Neutrophil (primary cell): Measurements from ENCODE around the gene KDM2A.

Experiments
- H3K27ac ChIP-seq: fragments of 200-600 bp; sonication (generic); 2 replicates; pipeline ENCODE4 v1.5.1; 2016; ENCODE audit warnings: mild to moderate bottlenecking, moderate library complexity
- H3K27me3 ChIP-seq: fragments of 200-600 bp; sonication (generic); 2 replicates; pipeline ENCODE4 v1.6.0; 2016; ENCODE audit warnings: mild to moderate bottlenecking
- H3K36me3 ChIP-seq: fragments of 200-600 bp; sonication (generic); 2 replicates; pipeline ENCODE4 v1.5.1; 2017
- H3K4me1 ChIP-seq, 2 experiments: fragments of 200-600 bp in 1 of 2; sonication (generic) in 1 of 2; 1 replicate in 1 of 2; 2 replicates in 1 of 2; pipeline versions ENCODE4 v1.5.1 to v1.6.1; 2013 to 2016; ENCODE audit warnings: low read depth in 1 of 2, low read length in 1 of 2, mild to moderate bottlenecking in 1 of 2, moderate library complexity in 1 of 2; ENCODE audit not compliant: control insufficient read depth in 1 of 2, insufficient read depth in 1 of 2
- H3K4me3 ChIP-seq, 2 experiments: fragments of 200-600 bp in 1 of 2; sonication (generic) in 1 of 2; 1 replicate in 1 of 2; 2 replicates in 1 of 2; pipeline ENCODE4 v1.5.1; 2013 to 2016; ENCODE audit warnings: low read depth in 1 of 2, low read length in 1 of 2, mild to moderate bottlenecking in 1 of 2, moderate library complexity in 1 of 2
- H3K9me3 ChIP-seq: fragments of 200-600 bp; sonication (generic); 2 replicates; pipeline ENCODE4 v1.5.1; 2016
- TF ChIP-seq, protein P1 (sequence below): fragments of 200-600 bp; sonication (generic); IDR thresholded peaks from 2 replicates; pipeline ENCODE4 v1.5.1; 2016; ENCODE audit warnings: antibody characterized with exemption

Gene KDM2A

DNA sequence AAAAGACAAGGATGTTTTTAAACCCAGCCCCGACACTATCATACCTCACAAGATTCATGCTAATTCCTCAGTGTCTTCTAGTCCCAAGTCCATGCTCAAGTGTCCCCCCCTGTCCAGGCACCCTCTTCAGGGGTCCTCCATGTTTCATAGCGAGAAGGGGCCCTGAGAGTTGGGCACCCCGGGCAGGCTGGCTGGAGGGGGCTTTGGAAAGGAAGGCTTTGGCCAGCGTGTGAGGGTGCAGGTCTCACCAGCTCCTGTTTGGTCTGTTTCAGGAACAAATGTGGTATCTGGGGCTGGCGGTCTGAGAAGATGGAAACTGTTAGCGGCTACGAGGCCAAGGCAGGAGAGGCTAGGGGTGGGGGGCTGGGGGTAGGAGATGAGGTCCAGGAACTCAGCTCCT, 179.7 kb downstream of the KDM2A start:
- Histone ChIP-seq H3K4me3 (no peak overlapping the region), H3K27ac (peak overlapping the region; percentile 96), H3K27me3 (no peaks in the 10 kb centered on the region), H3K9me3 (no peaks in the 10 kb centered on the region), H3K4me1 (peaks cover 34 to 42% of the 10 kb centered on the region in 2 experiments), H3K36me3 (peaks cover 82% of the 10 kb centered on the region)
- TF ChIP-seq, protein P1, sequence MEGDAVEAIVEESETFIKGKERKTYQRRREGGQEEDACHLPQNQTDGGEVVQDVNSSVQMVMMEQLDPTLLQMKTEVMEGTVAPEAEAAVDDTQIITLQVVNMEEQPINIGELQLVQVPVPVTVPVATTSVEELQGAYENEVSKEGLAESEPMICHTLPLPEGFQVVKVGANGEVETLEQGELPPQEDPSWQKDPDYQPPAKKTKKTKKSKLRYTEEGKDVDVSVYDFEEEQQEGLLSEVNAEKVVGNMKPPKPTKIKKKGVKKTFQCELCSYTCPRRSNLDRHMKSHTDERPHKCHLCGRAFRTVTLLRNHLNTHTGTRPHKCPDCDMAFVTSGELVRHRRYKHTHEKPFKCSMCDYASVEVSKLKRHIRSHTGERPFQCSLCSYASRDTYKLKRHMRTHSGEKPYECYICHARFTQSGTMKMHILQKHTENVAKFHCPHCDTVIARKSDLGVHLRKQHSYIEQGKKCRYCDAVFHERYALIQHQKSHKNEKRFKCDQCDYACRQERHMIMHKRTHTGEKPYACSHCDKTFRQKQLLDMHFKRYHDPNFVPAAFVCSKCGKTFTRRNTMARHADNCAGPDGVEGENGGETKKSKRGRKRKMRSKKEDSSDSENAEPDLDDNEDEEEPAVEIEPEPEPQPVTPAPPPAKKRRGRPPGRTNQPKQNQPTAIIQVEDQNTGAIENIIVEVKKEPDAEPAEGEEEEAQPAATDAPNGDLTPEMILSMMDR: no peak

DNA sequence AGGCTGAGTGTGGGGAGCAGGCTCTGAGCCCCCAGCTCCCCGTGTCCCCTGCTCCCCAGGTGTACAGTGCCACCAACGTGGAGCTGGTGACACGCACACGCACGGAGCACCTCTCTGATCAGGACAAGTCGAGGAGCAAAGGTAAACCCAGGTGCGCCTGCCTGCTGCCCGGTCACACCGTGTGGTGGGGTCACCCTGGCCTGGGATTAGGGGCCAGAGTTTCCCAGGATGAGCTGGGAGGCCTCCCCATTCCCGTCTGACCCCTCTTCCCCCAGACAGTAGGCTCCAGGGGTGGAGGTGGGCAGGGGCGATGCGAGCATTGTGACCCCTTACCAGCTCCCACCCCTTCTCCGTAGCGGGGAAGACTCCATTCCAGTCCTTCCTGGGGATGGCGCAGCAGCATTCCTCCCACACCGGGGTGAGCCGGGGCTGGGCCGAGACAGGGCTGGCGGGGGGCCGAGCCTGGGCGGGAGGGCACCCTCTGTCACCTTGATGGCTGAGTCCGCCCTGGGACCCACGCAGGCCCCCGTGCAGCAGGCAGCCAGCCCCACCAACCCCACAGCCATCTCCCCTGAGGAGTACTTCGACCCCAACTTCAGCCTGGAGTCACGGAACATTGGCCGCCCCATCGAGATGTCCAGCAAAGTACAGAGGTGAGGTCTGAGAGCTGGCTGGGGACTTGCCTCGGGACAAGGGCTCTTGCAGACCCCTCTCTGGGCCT, 180.6 kb downstream of the KDM2A start:
- Histone ChIP-seq H3K36me3 (peaks cover 74% of the 10 kb centered on the region), H3K4me1 (peaks cover 33 to 42% of the 10 kb centered on the region in 2 experiments), H3K27me3 (no peaks in the 10 kb centered on the region), H3K9me3 (no peaks in the 10 kb centered on the region), H3K27ac (peak overlapping the region; percentile 96), H3K4me3 (no peak overlapping the region)
- TF ChIP-seq, protein P1: no peak

DNA sequence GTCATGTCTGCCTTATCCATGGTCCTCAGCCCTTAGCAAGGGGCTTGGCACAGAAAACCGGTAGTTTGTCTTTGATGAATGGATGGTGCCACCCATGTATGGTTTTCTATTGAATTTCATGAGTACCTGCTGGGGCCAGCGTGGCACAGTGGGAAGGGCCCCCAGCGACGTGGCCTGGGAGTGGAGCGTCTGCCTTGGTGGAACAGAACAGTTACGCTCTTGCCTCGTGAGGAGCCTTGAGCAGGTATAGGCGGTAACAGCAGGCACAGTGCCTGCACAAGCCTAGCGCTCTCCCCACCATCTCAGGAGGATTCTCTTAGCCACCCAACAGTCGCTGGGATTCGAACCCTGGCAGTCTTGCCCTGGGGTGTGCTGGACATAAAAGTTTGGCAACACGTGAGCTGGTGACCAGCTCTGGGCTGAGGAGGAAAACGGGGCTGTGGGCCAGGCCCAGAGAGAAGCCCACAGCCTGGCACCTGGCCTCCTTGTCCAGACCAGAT, 181.2 kb downstream of the KDM2A start:
- Histone ChIP-seq H3K27ac (peak overlapping the region; percentile 96), H3K36me3 (peaks cover 67% of the 10 kb centered on the region), H3K9me3 (no peaks in the 10 kb centered on the region), H3K4me1 (peaks cover 37 to 46% of the 10 kb centered on the region in 2 experiments), H3K4me3 (no peak overlapping the region), H3K27me3 (no peaks in the 10 kb centered on the region)
- TF ChIP-seq, protein P1: no peak

DNA sequence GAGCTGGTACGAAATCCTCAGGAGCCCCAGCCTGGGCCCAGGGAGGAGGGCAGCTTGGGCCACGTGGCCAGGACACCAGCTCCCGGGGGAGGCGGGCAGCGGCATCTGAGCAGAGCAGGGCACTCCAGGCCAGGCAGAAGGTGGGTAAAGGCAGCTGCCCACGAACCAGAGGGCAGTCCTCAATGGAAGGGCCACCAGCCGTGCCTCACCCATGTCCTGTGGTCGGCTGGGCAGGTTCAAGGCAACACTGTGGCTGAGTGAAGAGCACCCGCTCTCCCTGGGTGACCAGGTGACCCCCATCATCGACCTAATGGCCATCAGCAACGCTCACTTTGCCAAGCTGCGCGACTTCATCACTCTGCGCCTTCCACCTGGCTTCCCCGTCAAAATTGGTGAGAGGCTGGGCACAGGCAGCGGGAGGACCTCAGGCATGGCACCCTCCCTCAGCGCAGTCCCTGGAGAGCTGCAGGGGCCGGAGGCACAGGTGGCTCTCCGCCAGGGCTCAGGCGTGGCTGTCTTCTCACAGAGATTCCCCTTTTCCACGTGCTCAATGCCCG, 181.8 kb downstream of the KDM2A start:
- Histone ChIP-seq H3K27me3 (no peaks in the 10 kb centered on the region), H3K4me1 (peaks cover 42 to 48% of the 10 kb centered on the region in 2 experiments), H3K36me3 (peaks cover 62% of the 10 kb centered on the region), H3K4me3 (no peak overlapping the region), H3K27ac (peak overlapping the region; percentile 96), H3K9me3 (no peaks in the 10 kb centered on the region)
- TF ChIP-seq, protein P1: no peak

DNA sequence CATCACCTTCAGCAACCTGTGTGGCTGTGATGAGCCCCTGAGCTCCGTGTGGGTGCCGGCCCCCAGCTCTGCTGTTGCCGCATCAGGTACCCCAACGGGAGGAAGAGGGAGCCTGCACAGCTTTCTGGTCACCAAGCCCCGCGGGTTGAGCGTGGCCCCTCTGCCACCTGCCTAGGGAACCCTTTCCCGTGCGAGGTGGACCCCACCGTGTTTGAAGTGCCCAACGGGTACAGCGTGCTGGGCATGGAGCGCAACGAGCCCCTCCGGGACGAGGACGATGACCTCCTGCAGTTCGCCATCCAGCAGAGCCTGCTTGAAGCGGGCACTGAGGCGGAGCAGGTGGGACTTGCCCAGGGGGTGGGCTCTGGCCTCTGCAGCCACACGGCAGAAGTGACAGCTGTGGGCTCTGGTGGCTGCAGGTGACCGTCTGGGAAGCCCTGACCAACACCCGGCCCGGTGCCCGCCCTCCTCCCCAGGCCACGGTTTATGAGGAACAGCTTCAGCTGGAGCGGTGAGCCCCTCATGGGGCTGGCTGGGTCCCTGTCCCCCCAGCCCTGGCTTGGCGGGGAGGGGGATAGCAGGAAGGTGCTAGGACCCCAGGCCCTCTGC, 182.4 kb downstream of the KDM2A start:
- Histone ChIP-seq H3K4me1 (peaks cover 46 to 47% of the 10 kb centered on the region in 2 experiments), H3K36me3 (peaks cover 63% of the 10 kb centered on the region), H3K9me3 (no peaks in the 10 kb centered on the region), H3K27ac (peak overlapping the region; percentile 96), H3K4me3 (peak overlapping the region in 1 of 2 experiments; percentile 83), H3K27me3 (no peaks in the 10 kb centered on the region)
- TF ChIP-seq, protein P1: no peak
